GM12892 (cell line): ENCODE results near the gene OR9G1.

ENCODE experiments used
- POLR2A ChIP-seq: IDR thresholded peaks from 2 replicates; pipeline ENCODE4 v1.6.1; 2011; ENCODE audit warnings: low read depth, low read length, control low read depth
- POLR2AphosphoS5 ChIP-seq: IDR thresholded peaks from 2 replicates; pipeline ENCODE4 v1.6.1; 2011; ENCODE audit warnings: low read depth, low read length, control low read depth

GRCh38 chr11:56750190-56750589 is 51.3 kb downstream of the OR9G1 start:
- TF ChIP-seq POLR2A (no peak), POLR2AphosphoS5 (no peak)
